ENCODE data around the gene AGBL4. TPM values are rescaled to one million over a fixed set of nuclear protein-coding genes. Genes with fewer than 3 reads are reported as not detected.

AGBL4 gene
- polyA plus RNA-seq, 4 donors: 0.10 to 0.16 TPM; not detected in 2

GRCh38 chr1:48640836-48641492 lies 1382.8 kb downstream of the AGBL4 start:
- no peak for DNase-seq
- no peak for FAIRE-seq
- no peaks in the 10 kb centered on the region for H3K9me3 ChIP-seq (ENCODE audit: control insufficient read depth in 2 of 2, insufficient read depth in 1 of 2, low read depth in 1 of 2, low read length in 1 of 2)
- no peaks in the 10 kb centered on the region for H3K36me3 ChIP-seq (ENCODE audit: control insufficient read depth in 3 of 3, insufficient read depth in 2 of 3, low read depth in 1 of 3, low read length in 3 of 3)
- WGBS, 3 donors: 74 to 84% (median 81%) methylated on average over 5 of the region's 5 CpGs
- H3K4me1 ChIP-seq (ENCODE audit: control insufficient read depth in 3 of 3, insufficient read depth in 2 of 3, low read depth in 1 of 3, low read length in 2 of 3): no peaks in the 10 kb centered on the region
- peaks cover 0 to 6% (median 2%) of the 10 kb centered on the region in 3 donors for H3K27me3 ChIP-seq (ENCODE audit: control insufficient read depth in 3 of 3, insufficient read depth in 3 of 3, low read length in 3 of 3)
- no peak overlapping the region for H3K27ac ChIP-seq (ENCODE audit: low read depth in 1 of 3, low read length in 2 of 3)
- no peak overlapping the region for H3K4me3 ChIP-seq (ENCODE audit: low read depth in 1 of 3, low read length in 3 of 3)

DNA sequence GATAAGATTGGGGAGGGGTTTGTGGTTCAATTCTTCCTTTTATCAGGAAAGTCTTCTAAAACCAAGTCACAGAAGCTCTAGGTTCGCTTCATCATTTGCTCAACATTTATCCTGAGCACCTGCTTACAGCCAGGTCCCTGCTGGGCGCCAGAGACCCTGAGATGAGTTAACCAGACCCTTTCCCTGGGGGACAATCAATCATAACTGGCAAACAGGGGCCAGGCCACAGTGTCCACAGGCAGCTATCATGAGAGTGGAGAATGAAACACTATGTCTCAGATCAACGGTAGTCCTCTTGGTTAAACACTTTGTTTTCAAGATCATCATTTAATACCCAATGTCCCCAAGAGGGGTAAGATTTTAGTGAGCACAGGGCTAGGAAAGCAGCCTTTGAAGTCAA lies 1393.9 kb downstream of the AGBL4 start:
- no peak overlapping the region for H3K4me3 ChIP-seq (ENCODE audit: low read depth in 1 of 3, low read length in 3 of 3)
- DNase-seq: no peak
- H3K27me3 ChIP-seq (ENCODE audit: control insufficient read depth in 3 of 3, insufficient read depth in 3 of 3, low read length in 3 of 3): peaks cover 0 to 4% (median 0%) of the 10 kb centered on the region in 3 donors
- no peaks in the 10 kb centered on the region for H3K4me1 ChIP-seq (ENCODE audit: control insufficient read depth in 3 of 3, insufficient read depth in 2 of 3, low read depth in 1 of 3, low read length in 2 of 3)
- WGBS, 3 donors: 73 to 79% (median 78%) methylated on average over 3 of the region's 3 CpGs
- FAIRE-seq: no peak
- H3K36me3 ChIP-seq (ENCODE audit: control insufficient read depth in 3 of 3, insufficient read depth in 2 of 3, low read depth in 1 of 3, low read length in 3 of 3): no peaks in the 10 kb centered on the region
- H3K9me3 ChIP-seq (ENCODE audit: control insufficient read depth in 2 of 2, insufficient read depth in 1 of 2, low read depth in 1 of 2, low read length in 1 of 2): no peaks in the 10 kb centered on the region
- H3K27ac ChIP-seq (ENCODE audit: low read depth in 1 of 3, low read length in 2 of 3): no peak overlapping the region

- H3K9me3 ChIP-seq (ENCODE audit: control insufficient read depth in 2 of 2, insufficient read depth in 1 of 2, low read depth in 1 of 2, low read length in 1 of 2): no peaks in the 10 kb centered on the region
- H3K4me3 ChIP-seq (ENCODE audit: low read depth in 1 of 3, low read length in 3 of 3): no peak overlapping the region
- no peaks in the 10 kb centered on the region for H3K36me3 ChIP-seq (ENCODE audit: control insufficient read depth in 3 of 3, insufficient read depth in 2 of 3, low read depth in 1 of 3, low read length in 3 of 3)
- no peak for FAIRE-seq
- 15 to 22% (median 17%) methylated on average over 5 of the region's 5 CpGs for WGBS, 3 donors
- no peak for DNase-seq
- peaks cover 0 to 4% (median 0%) of the 10 kb centered on the region in 3 donors for H3K27me3 ChIP-seq (ENCODE audit: control insufficient read depth in 3 of 3, insufficient read depth in 3 of 3, low read length in 3 of 3)
- no peaks in the 10 kb centered on the region for H3K4me1 ChIP-seq (ENCODE audit: control insufficient read depth in 3 of 3, insufficient read depth in 2 of 3, low read depth in 1 of 3, low read length in 2 of 3)
- H3K27ac ChIP-seq (ENCODE audit: low read depth in 1 of 3, low read length in 2 of 3): no peak overlapping the region
These were observed 1396.3 kb downstream of the AGBL4 start for GRCh38 chr1:48627486-48627885.

DNA sequence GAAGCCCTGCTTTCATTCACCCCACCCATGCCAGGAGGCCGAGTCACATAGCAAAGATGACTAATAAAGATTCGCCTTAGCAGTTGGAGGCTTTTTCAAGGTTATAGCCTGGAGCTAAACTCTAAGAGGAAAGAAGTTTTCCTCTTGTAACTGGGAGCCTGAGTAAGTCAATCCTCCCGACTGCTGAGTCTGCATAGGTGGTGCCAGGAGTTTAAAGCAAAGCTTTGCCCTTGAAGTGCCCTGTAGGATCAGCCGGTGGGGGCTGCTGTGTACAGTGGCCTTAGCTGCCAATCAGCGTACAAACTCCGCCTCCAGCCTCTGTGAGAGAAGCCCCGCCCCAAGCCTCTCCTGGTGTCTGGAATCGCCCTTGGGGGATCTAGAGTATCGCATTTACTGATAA lies 1404.2 kb downstream of the AGBL4 start:
- DNase-seq (no peak), FAIRE-seq (no peak)
- Histone ChIP-seq H3K36me3 (ENCODE audit: control insufficient read depth in 3 of 3, insufficient read depth in 2 of 3, low read depth in 1 of 3, low read length in 3 of 3) (no peaks in the 10 kb centered on the region), H3K27ac (ENCODE audit: low read depth in 1 of 3, low read length in 2 of 3) (no peak overlapping the region), H3K27me3 (ENCODE audit: control insufficient read depth in 3 of 3, insufficient read depth in 3 of 3, low read length in 3 of 3) (peaks cover 0 to 7% (median 0%) of the 10 kb centered on the region in 3 donors), H3K9me3 (ENCODE audit: control insufficient read depth in 2 of 2, insufficient read depth in 1 of 2, low read depth in 1 of 2, low read length in 1 of 2) (no peaks in the 10 kb centered on the region), H3K4me3 (ENCODE audit: low read depth in 1 of 3, low read length in 3 of 3) (no peak overlapping the region), H3K4me1 (ENCODE audit: control insufficient read depth in 3 of 3, insufficient read depth in 2 of 3, low read depth in 1 of 3, low read length in 2 of 3) (no peaks in the 10 kb centered on the region)
- 35 to 53% (median 41%) methylated on average over 9 of the region's 9 CpGs for WGBS, 3 donors

- Histone ChIP-seq H3K36me3 (ENCODE audit: control insufficient read depth in 3 of 3, insufficient read depth in 2 of 3, low read depth in 1 of 3, low read length in 3 of 3) (no peaks in the 10 kb centered on the region), H3K27me3 (ENCODE audit: control insufficient read depth in 3 of 3, insufficient read depth in 3 of 3, low read length in 3 of 3) (peaks cover 0 to 7% (median 0%) of the 10 kb centered on the region in 3 donors), H3K27ac (ENCODE audit: low read depth in 1 of 3, low read length in 2 of 3) (no peak overlapping the region), H3K4me3 (ENCODE audit: low read depth in 1 of 3, low read length in 3 of 3) (no peak overlapping the region), H3K4me1 (ENCODE audit: control insufficient read depth in 3 of 3, insufficient read depth in 2 of 3, low read depth in 1 of 3, low read length in 2 of 3) (no peaks in the 10 kb centered on the region), H3K9me3 (ENCODE audit: control insufficient read depth in 2 of 2, insufficient read depth in 1 of 2, low read depth in 1 of 2, low read length in 1 of 2) (no peaks in the 10 kb centered on the region)
- 55 to 81% (median 69%) methylated on average over 3 of the region's 3 CpGs for WGBS, 3 donors
- DNase-seq (no peak), FAIRE-seq (no peak)
These were observed 1406.5 kb downstream of the AGBL4 start for GRCh38 chr1:48617252-48617651.

- FAIRE-seq (no peak), DNase-seq (no peak)
- Histone ChIP-seq H3K36me3 (ENCODE audit: control insufficient read depth in 3 of 3, insufficient read depth in 2 of 3, low read depth in 1 of 3, low read length in 3 of 3) (no peaks in the 10 kb centered on the region), H3K27ac (ENCODE audit: low read depth in 1 of 3, low read length in 2 of 3) (no peak overlapping the region), H3K27me3 (ENCODE audit: control insufficient read depth in 3 of 3, insufficient read depth in 3 of 3, low read length in 3 of 3) (peaks cover 0 to 7% (median 0%) of the 10 kb centered on the region in 3 donors), H3K4me3 (ENCODE audit: low read depth in 1 of 3, low read length in 3 of 3) (no peak overlapping the region), H3K9me3 (ENCODE audit: control insufficient read depth in 2 of 2, insufficient read depth in 1 of 2, low read depth in 1 of 2, low read length in 1 of 2) (no peaks in the 10 kb centered on the region), H3K4me1 (ENCODE audit: control insufficient read depth in 3 of 3, insufficient read depth in 2 of 3, low read depth in 1 of 3, low read length in 2 of 3) (no peaks in the 10 kb centered on the region)
- WGBS, 3 donors: 38 to 51% (median 50%) methylated on average over 2 of the region's 2 CpGs
These were observed 1407.0 kb downstream of the AGBL4 start for GRCh38 chr1:48616710-48617109.

GRCh38 chr1:48611841-48612240 lies 1411.9 kb downstream of the AGBL4 start:
- no peak for FAIRE-seq
- no peak overlapping the region for H3K27ac ChIP-seq (ENCODE audit: low read depth in 1 of 3, low read length in 2 of 3)
- no peak for DNase-seq
- H3K27me3 ChIP-seq (ENCODE audit: control insufficient read depth in 3 of 3, insufficient read depth in 3 of 3, low read length in 3 of 3): no peaks in the 10 kb centered on the region
- H3K4me3 ChIP-seq (ENCODE audit: low read depth in 1 of 3, low read length in 3 of 3): no peak overlapping the region
- H3K9me3 ChIP-seq (ENCODE audit: control insufficient read depth in 2 of 2, insufficient read depth in 1 of 2, low read depth in 1 of 2, low read length in 1 of 2): no peaks in the 10 kb centered on the region
- H3K4me1 ChIP-seq (ENCODE audit: control insufficient read depth in 3 of 3, insufficient read depth in 2 of 3, low read depth in 1 of 3, low read length in 2 of 3): no peaks in the 10 kb centered on the region
- H3K36me3 ChIP-seq (ENCODE audit: control insufficient read depth in 3 of 3, insufficient read depth in 2 of 3, low read depth in 1 of 3, low read length in 3 of 3): no peaks in the 10 kb centered on the region
- WGBS, 3 donors: 81 to 94% (median 86%) methylated on average over 2 of the region's 2 CpGs

GRCh38 chr1:48610628-48611542 lies 1412.9 kb downstream of the AGBL4 start:
- H3K27ac ChIP-seq (ENCODE audit: low read depth in 1 of 3, low read length in 2 of 3): no peak overlapping the region
- no peak overlapping the region for H3K4me3 ChIP-seq (ENCODE audit: low read depth in 1 of 3, low read length in 3 of 3)
- H3K4me1 ChIP-seq (ENCODE audit: control insufficient read depth in 3 of 3, insufficient read depth in 2 of 3, low read depth in 1 of 3, low read length in 2 of 3): no peaks in the 10 kb centered on the region
- FAIRE-seq: no peak
- no peaks in the 10 kb centered on the region for H3K9me3 ChIP-seq (ENCODE audit: control insufficient read depth in 2 of 2, insufficient read depth in 1 of 2, low read depth in 1 of 2, low read length in 1 of 2)
- WGBS, 3 donors: 51 to 62% (median 55%) methylated on average over 3 of the region's 3 CpGs
- peaks cover 0 to 2% (median 0%) of the 10 kb centered on the region in 3 donors for H3K27me3 ChIP-seq (ENCODE audit: control insufficient read depth in 3 of 3, insufficient read depth in 3 of 3, low read length in 3 of 3)
- H3K36me3 ChIP-seq (ENCODE audit: control insufficient read depth in 3 of 3, insufficient read depth in 2 of 3, low read depth in 1 of 3, low read length in 3 of 3): no peaks in the 10 kb centered on the region
- no peak for DNase-seq
